Mesothelial cell of epicardium (in vitro differentiated cells): ENCODE data around the gene ABCG4. TPM values are rescaled to one million over a fixed set of nuclear protein-coding genes. Genes with fewer than 3 reads are reported as not detected.

ENCODE experiments used
- DNase-seq, 2 experiments: peaks; one replicate each; pipeline ENCODE4 v3.0.0; 2021; ENCODE audit warnings: low spot score in 2 of 2; ENCODE audit not compliant: unreplicated experiment in 2 of 2
- H3K27ac Mint-ChIP-seq: 2 replicates; pipeline ENCODE4 v1.8.0; 2021; ENCODE audit warnings: mixed read lengths
- H3K27me3 Mint-ChIP-seq: 2 replicates; pipeline ENCODE4 v1.8.0; 2021; ENCODE audit warnings: low read depth, mixed read lengths
- H3K36me3 Mint-ChIP-seq: 2 replicates; pipeline ENCODE4 v1.8.0; 2021; ENCODE audit warnings: mixed read lengths
- H3K4me1 Mint-ChIP-seq: 2 replicates; pipeline ENCODE4 v1.8.0; 2021; ENCODE audit warnings: mixed read lengths
- H3K4me3 Mint-ChIP-seq: 2 replicates; pipeline ENCODE4 v1.8.0; 2021; ENCODE audit warnings: mild to moderate bottlenecking, moderate library complexity, mixed read lengths
- H3K9me3 Mint-ChIP-seq: 2 replicates; pipeline ENCODE4 v1.8.0; 2021; ENCODE audit warnings: mixed read lengths
- total RNA-seq: library from RNA; stranded (reverse); gene quantifications from 3 replicates; pipeline ENCODE4 v1.2.1, GENCODE V29; 2021
- TF ChIP-seq, protein P1 (sequence below): fragments of 200-600 bp; sonication (generic); IDR thresholded peaks from one replicate; pipeline ENCODE4 v1.5.0; 2021; ENCODE audit warnings: antibody characterized with exemption; ENCODE audit not compliant: unreplicated experiment

The ABCG4 gene
- total RNA-seq, 1 donor from 2014 or later = 2.6 TPM

DNA sequence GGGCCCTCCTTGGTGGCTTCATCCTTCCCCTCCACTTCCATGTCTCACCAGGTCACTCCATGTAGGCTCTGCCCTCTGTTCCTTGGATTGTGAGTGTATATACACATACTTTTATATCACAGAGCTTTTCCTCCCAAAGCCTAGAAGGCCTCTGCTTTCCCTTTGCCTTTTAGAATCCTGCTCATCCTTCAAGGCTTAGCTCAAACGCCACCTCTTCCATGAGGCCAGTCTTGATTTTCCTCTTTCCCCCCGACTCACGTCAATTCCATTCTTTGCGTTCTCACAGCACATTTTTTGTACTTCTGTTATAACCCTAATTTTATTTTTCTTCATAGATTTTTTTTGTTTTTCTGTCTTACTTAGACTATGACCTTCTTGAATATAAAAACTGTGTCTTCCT is 3.8 kb downstream of the ABCG4 start:
- TF ChIP-seq, protein P1, sequence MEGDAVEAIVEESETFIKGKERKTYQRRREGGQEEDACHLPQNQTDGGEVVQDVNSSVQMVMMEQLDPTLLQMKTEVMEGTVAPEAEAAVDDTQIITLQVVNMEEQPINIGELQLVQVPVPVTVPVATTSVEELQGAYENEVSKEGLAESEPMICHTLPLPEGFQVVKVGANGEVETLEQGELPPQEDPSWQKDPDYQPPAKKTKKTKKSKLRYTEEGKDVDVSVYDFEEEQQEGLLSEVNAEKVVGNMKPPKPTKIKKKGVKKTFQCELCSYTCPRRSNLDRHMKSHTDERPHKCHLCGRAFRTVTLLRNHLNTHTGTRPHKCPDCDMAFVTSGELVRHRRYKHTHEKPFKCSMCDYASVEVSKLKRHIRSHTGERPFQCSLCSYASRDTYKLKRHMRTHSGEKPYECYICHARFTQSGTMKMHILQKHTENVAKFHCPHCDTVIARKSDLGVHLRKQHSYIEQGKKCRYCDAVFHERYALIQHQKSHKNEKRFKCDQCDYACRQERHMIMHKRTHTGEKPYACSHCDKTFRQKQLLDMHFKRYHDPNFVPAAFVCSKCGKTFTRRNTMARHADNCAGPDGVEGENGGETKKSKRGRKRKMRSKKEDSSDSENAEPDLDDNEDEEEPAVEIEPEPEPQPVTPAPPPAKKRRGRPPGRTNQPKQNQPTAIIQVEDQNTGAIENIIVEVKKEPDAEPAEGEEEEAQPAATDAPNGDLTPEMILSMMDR = no peak

DNA sequence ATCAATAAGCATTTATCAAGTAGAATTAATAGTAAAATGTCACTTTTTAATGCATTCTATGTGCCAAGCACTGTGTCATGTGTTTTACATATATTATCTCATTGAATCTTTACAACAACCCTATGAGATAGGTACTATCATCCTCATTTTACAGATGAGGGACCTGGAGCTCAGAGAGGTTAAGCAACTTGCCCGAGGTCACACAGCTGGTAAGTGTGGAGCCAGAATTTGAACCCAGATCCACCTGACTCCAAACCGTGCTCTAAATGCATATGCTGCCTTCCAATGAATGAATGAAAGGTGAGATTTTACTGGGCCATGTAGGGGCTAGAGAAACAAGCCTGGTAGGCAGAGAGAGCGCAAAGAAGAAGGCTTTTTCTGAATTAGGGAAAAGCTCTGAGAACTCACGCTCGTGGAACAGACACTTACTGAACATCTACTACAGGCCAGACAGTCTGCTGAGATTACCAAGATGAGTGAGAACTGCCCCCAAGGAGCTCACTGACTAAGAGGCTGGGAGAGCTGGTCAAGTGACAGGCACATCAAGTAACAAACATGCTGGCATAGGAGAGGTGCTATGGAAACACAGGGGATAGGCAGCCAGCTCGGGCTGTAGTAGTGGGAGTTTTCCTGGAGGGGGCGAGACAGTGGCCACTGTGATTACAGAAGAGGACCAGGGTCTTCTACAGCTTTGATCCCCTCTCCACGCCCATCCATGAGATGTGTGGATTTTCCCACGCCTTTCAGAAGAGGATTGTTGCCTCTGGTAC is 4.4 kb downstream of the ABCG4 start:
- no peak overlapping the region for H3K27ac Mint-ChIP-seq
- H3K4me1 Mint-ChIP-seq = no peaks in the 10 kb centered on the region
- H3K27me3 Mint-ChIP-seq = peaks cover 74% of the 10 kb centered on the region
- TF ChIP-seq, protein P1 = no peak
- no peak for DNase-seq
- H3K9me3 Mint-ChIP-seq = no peaks in the 10 kb centered on the region
- no peaks in the 10 kb centered on the region for H3K36me3 Mint-ChIP-seq
- H3K4me3 Mint-ChIP-seq = no peak overlapping the region

More for the DNA sequence above, 3.8 kb downstream of the ABCG4 start:
- no peak overlapping the region for H3K4me3 Mint-ChIP-seq
- H3K9me3 Mint-ChIP-seq = no peaks in the 10 kb centered on the region
- H3K4me1 Mint-ChIP-seq = no peaks in the 10 kb centered on the region
- H3K27ac Mint-ChIP-seq = no peak overlapping the region
- no peak for DNase-seq
- H3K27me3 Mint-ChIP-seq = peaks cover 79% of the 10 kb centered on the region
- H3K36me3 Mint-ChIP-seq = no peaks in the 10 kb centered on the region

DNA sequence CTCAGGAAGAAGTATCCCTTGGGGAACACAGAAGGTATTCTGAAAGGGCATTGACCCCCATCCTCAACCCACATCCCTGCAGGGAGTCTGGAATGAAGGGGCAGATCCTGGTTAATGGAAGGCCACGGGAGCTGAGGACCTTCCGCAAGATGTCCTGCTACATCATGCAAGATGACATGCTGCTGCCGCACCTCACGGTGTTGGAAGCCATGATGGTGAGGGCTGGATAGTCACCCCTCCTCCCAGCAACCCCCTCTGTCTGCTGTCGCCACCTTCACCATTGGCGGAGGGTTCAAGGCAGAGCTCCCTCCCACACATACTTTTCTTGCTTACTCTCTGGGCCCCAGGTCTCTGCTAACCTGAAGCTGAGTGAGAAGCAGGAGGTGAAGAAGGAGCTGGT is 5.3 kb downstream of the ABCG4 start:
- H3K4me1 Mint-ChIP-seq = no peaks in the 10 kb centered on the region
- H3K36me3 Mint-ChIP-seq = no peaks in the 10 kb centered on the region
- no peak overlapping the region for H3K4me3 Mint-ChIP-seq
- H3K27me3 Mint-ChIP-seq = peaks cover 67% of the 10 kb centered on the region
- no peak for DNase-seq
- H3K9me3 Mint-ChIP-seq = no peaks in the 10 kb centered on the region
- TF ChIP-seq, protein P1 = no peak
- H3K27ac Mint-ChIP-seq = no peak overlapping the region

DNA sequence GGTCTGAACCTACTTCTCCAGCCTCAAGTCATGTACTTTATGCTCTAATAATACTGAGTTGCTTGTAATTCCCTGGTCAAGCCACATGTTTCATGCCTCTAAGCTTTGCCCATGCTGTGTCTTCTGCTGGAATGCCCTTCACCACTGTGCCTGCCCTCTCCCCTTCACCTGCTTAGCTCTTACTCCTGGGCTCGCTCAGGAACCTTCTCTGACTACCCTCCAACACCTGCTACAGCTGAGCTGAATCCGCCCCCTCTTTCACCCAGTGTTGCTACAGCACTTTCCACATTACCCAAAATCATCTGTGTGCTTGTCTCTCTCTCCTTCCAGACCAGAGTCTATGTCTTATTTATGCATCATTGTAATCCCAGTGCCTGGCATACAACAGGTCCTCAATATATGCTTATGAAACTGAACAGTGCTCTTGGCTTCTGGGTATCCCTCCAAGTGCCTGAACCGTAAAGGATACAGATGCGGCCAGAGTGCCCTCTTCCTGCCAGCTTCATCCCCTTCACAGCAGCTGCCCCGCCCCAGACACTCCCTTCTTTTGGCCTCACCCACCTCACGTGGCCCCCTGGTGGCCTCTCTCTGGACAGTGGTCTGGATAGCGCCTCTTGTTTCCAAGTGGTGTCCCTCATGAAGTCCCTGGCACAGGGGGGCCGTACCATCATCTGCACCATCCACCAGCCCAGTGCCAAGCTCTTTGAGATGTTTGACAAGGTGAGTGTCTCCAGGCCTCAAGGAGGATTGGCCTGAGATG is 7.1 kb downstream of the ABCG4 start:
- peaks cover 59% of the 10 kb centered on the region for H3K27me3 Mint-ChIP-seq
- no peak overlapping the region for H3K27ac Mint-ChIP-seq
- no peak overlapping the region for H3K4me3 Mint-ChIP-seq
- TF ChIP-seq, protein P1 = no peak
- DNase-seq = no peak
- no peaks in the 10 kb centered on the region for H3K4me1 Mint-ChIP-seq
- H3K9me3 Mint-ChIP-seq = no peaks in the 10 kb centered on the region
- no peaks in the 10 kb centered on the region for H3K36me3 Mint-ChIP-seq

DNA sequence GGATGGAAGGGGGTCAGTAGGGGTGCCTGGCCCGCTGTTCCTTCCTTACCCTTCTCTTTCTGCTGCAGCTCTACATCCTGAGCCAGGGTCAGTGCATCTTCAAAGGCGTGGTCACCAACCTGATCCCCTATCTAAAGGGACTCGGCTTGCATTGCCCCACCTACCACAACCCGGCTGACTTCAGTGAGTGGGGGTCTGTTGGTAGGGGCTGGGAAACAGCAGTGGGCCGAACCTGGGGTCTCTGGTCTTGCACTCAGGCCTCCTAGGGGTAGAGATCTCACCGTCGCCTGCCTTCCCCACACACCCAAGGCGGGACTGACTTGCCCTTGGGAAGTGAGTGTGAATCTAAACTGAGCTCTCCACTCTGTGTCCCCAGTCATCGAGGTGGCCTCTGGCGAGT is 7.6 kb downstream of the ABCG4 start:
- Mint-ChIP-seq H3K36me3 (no peaks in the 10 kb centered on the region), H3K9me3 (no peaks in the 10 kb centered on the region), H3K27me3 (peaks cover 54% of the 10 kb centered on the region), H3K27ac (no peak overlapping the region), H3K4me1 (no peaks in the 10 kb centered on the region), H3K4me3 (no peak overlapping the region)
- no peak for DNase-seq
- TF ChIP-seq, protein P1 = no peak
